Liver (tissue), 9 donors: Measurements from ENCODE around the gene C10orf120. TPM values are rescaled to one million over a fixed set of nuclear protein-coding genes. Genes with fewer than 3 reads are reported as not detected.

Source experiments
- DNase-seq: peaks from one replicate; pipeline ENCODE4 v3.0.0-alpha.2; 2017; ENCODE audit warnings: low spot score
- H3K27ac ChIP-seq, 2 donors: one replicate each; pipeline ENCODE4 v1.7.0; 2013; ENCODE audit warnings: inconsistent platforms in 2 of 2, low read length in 2 of 2, control low read depth in 1 of 2, low read depth in 1 of 2, mild to moderate bottlenecking in 1 of 2
- H3K27me3 ChIP-seq, 4 donors: one replicate each; pipeline versions ENCODE4 v1.6.1 to v1.7.0; 2013; ENCODE audit warnings: low read length in 3 of 4, inconsistent platforms in 1 of 4, mild to moderate bottlenecking in 1 of 4, moderate library complexity in 1 of 4; ENCODE audit not compliant: control insufficient read depth in 4 of 4, insufficient read depth in 4 of 4
- H3K36me3 ChIP-seq, 4 donors: one replicate each; pipeline versions ENCODE4 v1.6.1 to v1.7.0; 2013; ENCODE audit warnings: low read length in 3 of 4, mild to moderate bottlenecking in 3 of 4, low read depth in 1 of 4, moderate library complexity in 1 of 4; ENCODE audit not compliant: control insufficient read depth in 4 of 4, insufficient read depth in 3 of 4
- H3K4me1 ChIP-seq, 4 donors: one replicate each; pipeline versions ENCODE4 v1.6.1 to v1.7.0; 2013; ENCODE audit warnings: low read length in 3 of 4, mild to moderate bottlenecking in 3 of 4, moderate library complexity in 1 of 4; ENCODE audit not compliant: control insufficient read depth in 4 of 4, insufficient read depth in 4 of 4
- H3K4me3 ChIP-seq, 3 donors: one replicate each; pipeline versions ENCODE4 v1.6.1 to v1.7.0; 2013; ENCODE audit warnings: low read length in 3 of 3, control low read depth in 1 of 3, low read depth in 1 of 3, mild to moderate bottlenecking in 1 of 3
- H3K9ac ChIP-seq, 2 donors: one replicate each; pipeline ENCODE4 v1.7.0; 2013; ENCODE audit warnings: low read length in 2 of 2, mild to moderate bottlenecking in 2 of 2, moderate library complexity in 2 of 2, control low read depth in 1 of 2, low read depth in 1 of 2
- H3K9me3 ChIP-seq, 4 donors: one replicate each; pipeline versions ENCODE4 v1.6.1 to v1.7.0; 2013; ENCODE audit warnings: low read length in 3 of 4; ENCODE audit not compliant: control insufficient read depth in 4 of 4
- FOXA1 ChIP-seq: IDR thresholded peaks from 2 replicates; pipeline ENCODE4 v1.6.1; 2016; ENCODE audit warnings: antibody characterized with exemption
- FOXA2 ChIP-seq: IDR thresholded peaks from 2 replicates; pipeline ENCODE4 v1.6.1; 2016; ENCODE audit warnings: antibody characterized with exemption
- GABPA ChIP-seq, 2 donors: IDR thresholded peaks in 1 of 2; conservative IDR thresholded peaks in 1 of 2; 2 replicates each; pipeline ENCODE4 v1.6.1; 2016; ENCODE audit warnings: antibody characterized with exemption in 2 of 2, mild to moderate bottlenecking in 1 of 2, moderate library complexity in 1 of 2
- HNF4G ChIP-seq: IDR thresholded peaks from 2 replicates; pipeline ENCODE4 v1.6.1; 2016; ENCODE audit warnings: antibody characterized with exemption
- JUND ChIP-seq, 2 donors: IDR thresholded peaks; 2 replicates each; pipeline ENCODE4 v1.6.1; 2016; ENCODE audit warnings: antibody characterized with exemption in 2 of 2
- NR2F2 ChIP-seq: IDR thresholded peaks from 2 replicates; pipeline ENCODE4 v1.6.1; 2016; ENCODE audit warnings: antibody characterized with exemption
- RAD21 ChIP-seq, 2 donors: IDR thresholded peaks; 2 replicates each; pipeline ENCODE4 v1.6.1; 2016; ENCODE audit warnings: antibody characterized with exemption in 2 of 2, mild to moderate bottlenecking in 2 of 2
- RXRA ChIP-seq, 2 donors: IDR thresholded peaks; 2 replicates each; pipeline ENCODE4 v1.6.1; 2017 to 2018; ENCODE audit warnings: antibody characterized with exemption in 2 of 2, mild to moderate bottlenecking in 1 of 2
- SP1 ChIP-seq: IDR thresholded peaks from 2 replicates; pipeline ENCODE4 v1.6.1; 2018; ENCODE audit warnings: antibody characterized with exemption, mild to moderate bottlenecking
- TAF1 ChIP-seq: conservative IDR thresholded peaks from 2 replicates; pipeline ENCODE4 v1.6.1; 2016; ENCODE audit warnings: antibody characterized with exemption, mild to moderate bottlenecking
- YY1 ChIP-seq: IDR thresholded peaks from 2 replicates; pipeline ENCODE4 v1.6.1; 2016; ENCODE audit warnings: antibody characterized with exemption, mild to moderate bottlenecking
- WGBS: extraction: QIAGEN DNeasy Blood & Tissue Kit; methylation state at CpG from one replicate; pipeline ENCODE4 v1.1.7; 2013; 5-methylcytosine and 5-hydroxymethylcytosine counted together
- polyA plus RNA-seq, 2 donors: library from polyadenylated mRNA; stranded (reverse) in 1 of 2; unstranded in 1 of 2; fragments of 200-250 nt in 1 of 2; fragments of >200 nt in 1 of 2; fragmentation: Nextera tagmentation in 1 of 2; extraction: Ambion mirVana in 1 of 2; gene quantifications; one replicate each; pipeline versions ENCODE4 v1.2.1 to v1.2.3, GENCODE V29; 2013 to 2015
- total RNA-seq, 2 donors: library from RNA; depleted of rRNA; stranded (reverse); fragments of >200 nt; gene quantifications; one replicate each; pipeline ENCODE4 v1.2.3, GENCODE V29; 2014
- TF ChIP-seq, protein P1 (sequence below): IDR thresholded peaks from 2 replicates; pipeline ENCODE4 v1.6.1; 2016; ENCODE audit warnings: antibody characterized with exemption
- TF ChIP-seq, protein P2 (sequence below): IDR thresholded peaks from 2 replicates; pipeline ENCODE4 v1.6.1; 2016; ENCODE audit warnings: antibody characterized with exemption, mild to moderate bottlenecking
- TF ChIP-seq, protein P3 (sequence below): fragments of 150-350 bp; IDR thresholded peaks from 2 replicates; pipeline ENCODE4 v1.5.1; 2017; ENCODE audit warnings: improper control_type of control experiment, low read depth, low read length; ENCODE audit not compliant: missing input control
- TF ChIP-seq, protein P4 (sequence below): IDR thresholded peaks from 2 replicates; pipeline ENCODE4 v1.6.1; 2016; ENCODE audit warnings: antibody characterized with exemption
- TF ChIP-seq, protein P5 (sequence below): IDR thresholded peaks from 2 replicates; pipeline ENCODE4 v1.6.1; 2016; ENCODE audit warnings: antibody characterized with exemption
- donor health status: healthy.
- donor health status: healthy.
- donor health status: healthy.
- donor health status: healthy.
- donor health status: healthy.

C10orf120 gene
- total and polyA plus RNA-seq, 4 donors, result not detected

DNA sequence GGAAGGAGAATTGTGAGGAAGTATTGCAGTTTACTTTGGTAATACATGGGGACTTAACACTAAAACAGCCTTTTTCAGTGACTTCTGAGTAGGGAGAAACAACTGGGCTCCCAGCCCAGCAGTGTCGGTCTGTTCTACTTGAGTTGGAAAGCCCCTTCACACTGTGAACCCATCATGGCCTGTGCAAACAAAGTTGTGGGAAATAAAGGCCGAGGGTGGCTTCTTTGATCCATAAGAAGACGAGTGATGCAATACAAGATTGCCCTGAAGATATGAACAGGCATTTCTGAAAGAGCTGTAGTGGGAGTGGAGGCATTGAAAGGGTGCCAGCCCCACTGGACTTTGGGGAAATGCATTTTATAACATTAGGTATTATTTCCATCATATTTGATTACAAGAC lies 28.3 kb downstream of the C10orf120 start:
- no peak for DNase-seq
- no peaks in the 10 kb centered on the region for H3K27me3 ChIP-seq
- H3K9ac ChIP-seq, result no peak overlapping the region
- no peak overlapping the region for H3K27ac ChIP-seq
- H3K4me3 ChIP-seq, result no peak overlapping the region
- 37% methylated on average over 3 of the region's 3 CpGs for WGBS
- no peaks in the 10 kb centered on the region for H3K36me3 ChIP-seq
- TF ChIP-seq JUND (IDR thresholded peaks at IDR 0.05) (no peak), TAF1 (no peak), FOXA1 (no peak), HNF4G (no peak), GABPA (IDR thresholded peaks at IDR 0.05 in 1 of 2, conservative IDR thresholded peaks at IDR 0.05 in 1 of 2) (no peak), YY1 (no peak), FOXA2 (no peak), SP1 (no peak), NR2F2 (no peak)
- TF ChIP-seq, protein P1, sequence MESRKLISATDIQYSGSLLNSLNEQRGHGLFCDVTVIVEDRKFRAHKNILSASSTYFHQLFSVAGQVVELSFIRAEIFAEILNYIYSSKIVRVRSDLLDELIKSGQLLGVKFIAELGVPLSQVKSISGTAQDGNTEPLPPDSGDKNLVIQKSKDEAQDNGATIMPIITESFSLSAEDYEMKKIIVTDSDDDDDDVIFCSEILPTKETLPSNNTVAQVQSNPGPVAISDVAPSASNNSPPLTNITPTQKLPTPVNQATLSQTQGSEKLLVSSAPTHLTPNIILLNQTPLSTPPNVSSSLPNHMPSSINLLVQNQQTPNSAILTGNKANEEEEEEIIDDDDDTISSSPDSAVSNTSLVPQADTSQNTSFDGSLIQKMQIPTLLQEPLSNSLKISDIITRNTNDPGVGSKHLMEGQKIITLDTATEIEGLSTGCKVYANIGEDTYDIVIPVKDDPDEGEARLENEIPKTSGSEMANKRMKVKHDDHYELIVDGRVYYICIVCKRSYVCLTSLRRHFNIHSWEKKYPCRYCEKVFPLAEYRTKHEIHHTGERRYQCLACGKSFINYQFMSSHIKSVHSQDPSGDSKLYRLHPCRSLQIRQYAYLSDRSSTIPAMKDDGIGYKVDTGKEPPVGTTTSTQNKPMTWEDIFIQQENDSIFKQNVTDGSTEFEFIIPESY, result no peak
- TF ChIP-seq, protein P2, sequence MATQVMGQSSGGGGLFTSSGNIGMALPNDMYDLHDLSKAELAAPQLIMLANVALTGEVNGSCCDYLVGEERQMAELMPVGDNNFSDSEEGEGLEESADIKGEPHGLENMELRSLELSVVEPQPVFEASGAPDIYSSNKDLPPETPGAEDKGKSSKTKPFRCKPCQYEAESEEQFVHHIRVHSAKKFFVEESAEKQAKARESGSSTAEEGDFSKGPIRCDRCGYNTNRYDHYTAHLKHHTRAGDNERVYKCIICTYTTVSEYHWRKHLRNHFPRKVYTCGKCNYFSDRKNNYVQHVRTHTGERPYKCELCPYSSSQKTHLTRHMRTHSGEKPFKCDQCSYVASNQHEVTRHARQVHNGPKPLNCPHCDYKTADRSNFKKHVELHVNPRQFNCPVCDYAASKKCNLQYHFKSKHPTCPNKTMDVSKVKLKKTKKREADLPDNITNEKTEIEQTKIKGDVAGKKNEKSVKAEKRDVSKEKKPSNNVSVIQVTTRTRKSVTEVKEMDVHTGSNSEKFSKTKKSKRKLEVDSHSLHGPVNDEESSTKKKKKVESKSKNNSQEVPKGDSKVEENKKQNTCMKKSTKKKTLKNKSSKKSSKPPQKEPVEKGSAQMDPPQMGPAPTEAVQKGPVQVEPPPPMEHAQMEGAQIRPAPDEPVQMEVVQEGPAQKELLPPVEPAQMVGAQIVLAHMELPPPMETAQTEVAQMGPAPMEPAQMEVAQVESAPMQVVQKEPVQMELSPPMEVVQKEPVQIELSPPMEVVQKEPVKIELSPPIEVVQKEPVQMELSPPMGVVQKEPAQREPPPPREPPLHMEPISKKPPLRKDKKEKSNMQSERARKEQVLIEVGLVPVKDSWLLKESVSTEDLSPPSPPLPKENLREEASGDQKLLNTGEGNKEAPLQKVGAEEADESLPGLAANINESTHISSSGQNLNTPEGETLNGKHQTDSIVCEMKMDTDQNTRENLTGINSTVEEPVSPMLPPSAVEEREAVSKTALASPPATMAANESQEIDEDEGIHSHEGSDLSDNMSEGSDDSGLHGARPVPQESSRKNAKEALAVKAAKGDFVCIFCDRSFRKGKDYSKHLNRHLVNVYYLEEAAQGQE, result no peak
- TF ChIP-seq, protein P3, sequence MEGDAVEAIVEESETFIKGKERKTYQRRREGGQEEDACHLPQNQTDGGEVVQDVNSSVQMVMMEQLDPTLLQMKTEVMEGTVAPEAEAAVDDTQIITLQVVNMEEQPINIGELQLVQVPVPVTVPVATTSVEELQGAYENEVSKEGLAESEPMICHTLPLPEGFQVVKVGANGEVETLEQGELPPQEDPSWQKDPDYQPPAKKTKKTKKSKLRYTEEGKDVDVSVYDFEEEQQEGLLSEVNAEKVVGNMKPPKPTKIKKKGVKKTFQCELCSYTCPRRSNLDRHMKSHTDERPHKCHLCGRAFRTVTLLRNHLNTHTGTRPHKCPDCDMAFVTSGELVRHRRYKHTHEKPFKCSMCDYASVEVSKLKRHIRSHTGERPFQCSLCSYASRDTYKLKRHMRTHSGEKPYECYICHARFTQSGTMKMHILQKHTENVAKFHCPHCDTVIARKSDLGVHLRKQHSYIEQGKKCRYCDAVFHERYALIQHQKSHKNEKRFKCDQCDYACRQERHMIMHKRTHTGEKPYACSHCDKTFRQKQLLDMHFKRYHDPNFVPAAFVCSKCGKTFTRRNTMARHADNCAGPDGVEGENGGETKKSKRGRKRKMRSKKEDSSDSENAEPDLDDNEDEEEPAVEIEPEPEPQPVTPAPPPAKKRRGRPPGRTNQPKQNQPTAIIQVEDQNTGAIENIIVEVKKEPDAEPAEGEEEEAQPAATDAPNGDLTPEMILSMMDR, result no peak
- TF ChIP-seq, protein P4, sequence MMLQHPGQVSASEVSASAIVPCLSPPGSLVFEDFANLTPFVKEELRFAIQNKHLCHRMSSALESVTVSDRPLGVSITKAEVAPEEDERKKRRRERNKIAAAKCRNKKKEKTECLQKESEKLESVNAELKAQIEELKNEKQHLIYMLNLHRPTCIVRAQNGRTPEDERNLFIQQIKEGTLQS, result no peak
- no peaks in the 10 kb centered on the region for H3K4me1 ChIP-seq
- H3K9me3 ChIP-seq, result no peaks in the 10 kb centered on the region

DNA sequence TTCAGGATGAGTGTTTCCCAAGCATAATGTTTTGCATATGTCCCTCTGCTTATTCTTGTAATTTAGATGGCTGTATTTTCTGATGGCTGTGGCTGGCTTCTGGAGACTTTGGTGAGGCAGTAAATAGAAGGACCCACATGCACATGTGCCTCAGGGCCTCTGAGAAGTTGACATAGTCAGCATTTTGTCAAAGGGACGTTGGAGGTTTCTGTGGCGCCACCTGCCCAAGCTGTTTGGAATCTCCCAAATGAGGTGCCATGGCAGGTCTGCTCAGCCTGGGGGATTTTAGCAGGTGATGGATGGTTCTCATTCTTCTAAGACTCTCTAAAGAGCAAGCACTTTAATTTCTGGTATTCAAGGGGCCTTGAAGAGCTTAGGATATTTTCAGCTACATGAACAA lies 29.8 kb downstream of the C10orf120 start:
- Histone ChIP-seq H3K27me3 (no peaks in the 10 kb centered on the region), H3K4me1 (no peaks in the 10 kb centered on the region), H3K36me3 (no peaks in the 10 kb centered on the region), H3K4me3 (no peak overlapping the region), H3K9ac (no peak overlapping the region), H3K27ac (no peak overlapping the region), H3K9me3 (no peaks in the 10 kb centered on the region)
- WGBS, result 81% methylated on average over 2 of the region's 2 CpGs
- no peak for DNase-seq
- TF ChIP-seq, protein P4, result no peak
- TF ChIP-seq RXRA (IDR thresholded peaks at IDR 0.05) (no peak), NR2F2 (no peak), JUND (IDR thresholded peaks at IDR 0.05) (no peak), GABPA (IDR thresholded peaks at IDR 0.05 in 1 of 2, conservative IDR thresholded peaks at IDR 0.05 in 1 of 2) (no peak), RAD21 (IDR thresholded peaks at IDR 0.05) (no peak), TAF1 (no peak), SP1 (no peak), FOXA2 (no peak), HNF4G (no peak)
- TF ChIP-seq, protein P5, sequence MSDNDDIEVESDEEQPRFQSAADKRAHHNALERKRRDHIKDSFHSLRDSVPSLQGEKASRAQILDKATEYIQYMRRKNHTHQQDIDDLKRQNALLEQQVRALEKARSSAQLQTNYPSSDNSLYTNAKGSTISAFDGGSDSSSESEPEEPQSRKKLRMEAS, result no peak
- TF ChIP-seq, protein P3, result no peak
- TF ChIP-seq, protein P1, result no peak
